T-helper 1 cell treated with Interleukin-12 subunit alpha and Interleukin-12 subunit beta and Interleukin-4 antibody, amounts not matched to agents 30 μg/mL and 1 μg/mL, for 36 hours (primary cell): Measurements from ENCODE around the gene KIFC1.
A peak's percentile ranks its signal among the peaks of the same experiment; 100 is the strongest.

Experiments used
- H3K27ac Mint-ChIP-seq: one replicate; pipeline ENCODE4 v1.8.0; 2021; ENCODE audit warnings: mild to moderate bottlenecking, mixed read lengths
- H3K27me3 Mint-ChIP-seq: one replicate; pipeline ENCODE4 v1.8.0; 2021; ENCODE audit warnings: low read depth, mixed read lengths
- H3K36me3 Mint-ChIP-seq: one replicate; pipeline ENCODE4 v1.8.0; 2021; ENCODE audit warnings: low read depth, mixed read lengths
- H3K4me1 Mint-ChIP-seq: one replicate; pipeline ENCODE4 v1.8.0; 2021; ENCODE audit warnings: low read depth, mixed read lengths
- H3K4me3 Mint-ChIP-seq: one replicate; pipeline ENCODE4 v1.8.0; 2021; ENCODE audit warnings: mild to moderate bottlenecking, moderate library complexity, mixed read lengths
- H3K9me3 Mint-ChIP-seq: one replicate; pipeline ENCODE4 v1.8.0; 2021; ENCODE audit warnings: mixed read lengths

The KIFC1 gene

DNA sequence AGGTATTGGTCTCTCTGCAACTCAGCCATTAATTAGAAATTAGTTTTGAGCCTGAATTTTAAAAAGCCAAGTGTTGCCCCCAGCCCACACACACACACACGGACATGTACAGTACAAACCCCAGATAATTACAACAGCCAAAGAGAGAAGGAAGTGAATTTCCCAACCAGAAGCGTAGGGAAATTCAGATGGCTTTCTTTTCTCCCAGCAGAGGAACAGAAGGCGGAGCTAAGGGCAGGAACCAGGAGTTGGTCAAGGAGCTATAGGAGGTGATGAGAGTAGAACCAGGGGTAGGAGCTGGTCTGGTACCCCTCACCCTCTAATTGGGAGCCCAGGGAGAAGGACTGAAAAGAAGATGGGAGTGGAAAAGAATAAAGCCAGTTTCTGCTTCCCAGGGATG, 58.8 kb downstream of the KIFC1 start:
- Mint-ChIP-seq H3K27ac (no peak overlapping the region), H3K4me1 (peaks cover 21% of the 10 kb centered on the region), H3K9me3 (no peaks in the 10 kb centered on the region), H3K27me3 (no peaks in the 10 kb centered on the region), H3K36me3 (peaks cover 28% of the 10 kb centered on the region), H3K4me3 (no peak overlapping the region)

- Mint-ChIP-seq H3K9me3 (no peaks in the 10 kb centered on the region), H3K36me3 (peaks cover 23% of the 10 kb centered on the region), H3K27me3 (no peaks in the 10 kb centered on the region), H3K27ac (no peak overlapping the region), H3K4me3 (no peak overlapping the region), H3K4me1 (peaks cover 20% of the 10 kb centered on the region)
Measured at GRCh38 chr6:33451606-33452005, 60.0 kb downstream of the KIFC1 start.

DNA sequence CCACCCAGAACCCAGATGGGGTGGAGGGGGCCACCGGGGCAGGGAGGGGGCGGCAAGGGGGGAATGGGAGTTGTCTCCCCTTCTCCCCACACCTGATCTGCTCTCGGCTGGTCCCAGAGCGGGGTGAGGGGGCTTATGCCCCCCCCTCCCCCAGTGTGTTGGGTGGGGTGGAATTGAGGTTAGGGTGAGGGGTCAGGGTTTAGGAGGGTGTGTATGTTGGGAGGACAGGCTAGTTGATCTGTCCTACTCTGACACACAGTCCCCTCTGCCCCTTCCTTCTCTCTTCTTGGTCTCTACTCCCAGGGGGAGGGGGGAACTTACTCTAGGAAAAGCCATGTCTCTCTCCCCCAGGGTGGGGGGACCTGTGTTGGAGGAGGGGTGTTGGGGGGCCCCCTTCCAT, 60.9 kb downstream of the KIFC1 start:
- Mint-ChIP-seq H3K9me3 (no peaks in the 10 kb centered on the region), H3K27me3 (no peaks in the 10 kb centered on the region), H3K27ac (no peak overlapping the region), H3K4me1 (peaks cover 20% of the 10 kb centered on the region), H3K36me3 (peaks cover 27% of the 10 kb centered on the region), H3K4me3 (no peak overlapping the region)

DNA sequence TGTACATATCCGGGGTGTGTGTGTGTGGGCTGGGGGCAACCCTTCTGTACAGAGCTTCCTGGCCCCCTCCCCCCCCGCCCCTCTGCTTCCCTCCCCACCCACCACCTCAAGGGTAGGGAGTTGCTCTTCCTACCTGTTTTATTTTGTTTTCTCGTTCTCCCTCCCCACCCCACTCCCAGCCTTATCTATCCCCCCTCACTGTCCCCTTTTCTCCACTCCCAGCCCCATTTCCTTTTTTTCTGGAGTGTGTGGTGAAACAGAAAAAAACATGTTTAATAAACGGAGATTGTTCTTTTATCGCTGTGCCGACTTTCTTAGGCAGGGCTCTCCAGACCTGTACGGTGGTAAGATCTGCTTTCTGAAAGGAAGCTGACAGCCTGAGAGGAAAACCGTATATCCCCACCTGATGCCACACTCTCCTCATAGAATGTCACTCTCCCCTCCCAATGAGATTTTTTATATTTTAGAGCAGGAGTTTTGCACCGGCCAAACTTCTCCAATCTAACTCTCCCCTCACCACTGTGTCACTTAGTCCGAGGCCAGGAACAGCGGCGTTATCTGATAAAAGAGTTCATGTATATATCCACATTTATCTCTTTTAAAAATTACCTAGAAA, 61.9 kb downstream of the KIFC1 start:
- H3K4me1 Mint-ChIP-seq = peaks cover 20% of the 10 kb centered on the region
- H3K9me3 Mint-ChIP-seq = no peaks in the 10 kb centered on the region
- no peaks in the 10 kb centered on the region for H3K27me3 Mint-ChIP-seq
- peak overlapping the region; percentile 93 for H3K4me3 Mint-ChIP-seq
- H3K36me3 Mint-ChIP-seq = peaks cover 22% of the 10 kb centered on the region
- peak overlapping the region; percentile 92 for H3K27ac Mint-ChIP-seq

DNA sequence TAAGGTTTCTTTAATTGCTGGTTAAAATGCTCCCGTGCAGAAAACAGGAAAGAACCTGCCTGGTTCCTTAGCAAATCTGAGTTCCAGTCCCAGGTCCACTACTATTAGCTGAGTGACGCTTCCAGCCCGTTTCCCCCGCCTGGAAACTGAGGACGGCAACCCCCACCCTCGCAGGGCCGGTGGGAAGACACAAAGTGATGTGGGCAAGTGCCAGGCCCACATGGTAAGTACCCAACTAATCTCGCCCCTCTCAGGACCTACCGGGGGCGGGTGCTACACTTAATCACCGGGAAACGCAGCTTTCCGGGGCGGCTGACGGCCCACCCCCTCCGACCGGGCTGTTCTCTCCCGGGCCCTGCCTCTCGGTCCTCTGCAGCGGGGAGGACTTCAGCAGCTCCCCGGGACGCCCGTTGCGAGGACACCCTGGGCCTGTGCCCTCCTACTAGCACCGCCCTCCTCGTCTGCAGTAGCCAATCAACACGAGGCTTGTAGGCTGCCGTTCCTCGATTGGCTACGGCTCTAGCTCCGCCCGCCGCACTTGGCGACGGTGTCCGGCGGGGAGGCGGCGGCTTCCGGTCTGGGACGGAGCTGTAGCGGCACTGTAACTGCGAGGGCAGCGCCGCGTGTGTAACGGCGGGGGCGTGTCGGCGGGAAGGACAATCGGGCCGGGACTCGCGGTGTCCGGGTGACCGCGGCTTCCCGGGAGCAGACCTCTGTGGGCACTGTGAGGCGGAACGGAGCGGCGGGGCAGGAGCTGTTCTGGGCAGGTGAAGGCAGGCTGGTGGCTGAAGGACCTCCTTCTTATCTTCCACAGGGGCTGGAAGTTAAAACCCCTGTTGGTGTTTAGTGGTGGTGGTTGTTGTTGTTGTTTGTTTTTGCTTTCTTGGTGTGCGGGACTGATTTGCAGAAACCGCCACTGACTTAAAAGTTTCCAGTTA, 62.7 kb downstream of the KIFC1 start, which contains the start of gene ZBTB9:
Gene ZBTB9 (plus strand): TSS at position 568 of the 938 bp plus-strand sequence. CDS start 525 bp downstream, outside the sequence.
- H3K36me3 Mint-ChIP-seq = peaks cover 16% of the 10 kb centered on the region
- H3K4me1 Mint-ChIP-seq = peaks cover 20% of the 10 kb centered on the region
- peak within 1 kb of the TSS; percentile 93 for H3K4me3 Mint-ChIP-seq
- no peaks in the 10 kb centered on the region for H3K9me3 Mint-ChIP-seq
- no peaks in the 10 kb centered on the region for H3K27me3 Mint-ChIP-seq
- H3K27ac Mint-ChIP-seq = peak within 1 kb of the TSS; percentile 92

DNA sequence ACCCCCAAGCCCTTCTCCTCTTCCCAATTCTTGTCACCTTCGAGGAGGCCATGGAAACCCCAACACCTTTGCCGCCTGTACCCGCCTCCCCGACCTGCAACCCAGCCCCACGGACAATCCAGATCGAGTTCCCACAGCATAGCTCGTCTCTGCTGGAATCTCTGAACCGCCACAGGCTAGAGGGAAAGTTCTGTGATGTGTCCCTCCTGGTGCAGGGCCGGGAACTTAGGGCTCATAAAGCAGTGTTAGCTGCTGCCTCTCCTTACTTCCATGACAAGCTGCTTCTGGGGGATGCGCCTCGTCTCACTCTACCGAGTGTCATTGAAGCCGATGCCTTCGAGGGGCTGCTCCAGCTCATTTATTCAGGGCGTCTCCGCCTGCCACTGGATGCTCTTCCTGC, 63.4 kb downstream of the KIFC1 start:
- Mint-ChIP-seq H3K27ac (peak overlapping the region; percentile 92), H3K9me3 (no peaks in the 10 kb centered on the region), H3K4me1 (peaks cover 20% of the 10 kb centered on the region), H3K36me3 (peaks cover 16% of the 10 kb centered on the region), H3K4me3 (peak overlapping the region; percentile 93), H3K27me3 (no peaks in the 10 kb centered on the region)

GRCh38 chr6:33456156-33456555, 64.5 kb downstream of the KIFC1 start:
- no peaks in the 10 kb centered on the region for H3K27me3 Mint-ChIP-seq
- peaks cover 12% of the 10 kb centered on the region for H3K36me3 Mint-ChIP-seq
- H3K4me3 Mint-ChIP-seq = no peak overlapping the region
- H3K27ac Mint-ChIP-seq = no peak overlapping the region
- no peaks in the 10 kb centered on the region for H3K9me3 Mint-ChIP-seq
- peaks cover 20% of the 10 kb centered on the region for H3K4me1 Mint-ChIP-seq

GRCh38 chr6:33458676-33459075, 67.1 kb downstream of the KIFC1 start:
- no peak overlapping the region for H3K27ac Mint-ChIP-seq
- peaks cover 9% of the 10 kb centered on the region for H3K27me3 Mint-ChIP-seq
- peaks cover 11% of the 10 kb centered on the region for H3K4me1 Mint-ChIP-seq
- H3K9me3 Mint-ChIP-seq = no peaks in the 10 kb centered on the region
- H3K4me3 Mint-ChIP-seq = no peak overlapping the region
- H3K36me3 Mint-ChIP-seq = peaks cover 12% of the 10 kb centered on the region

DNA sequence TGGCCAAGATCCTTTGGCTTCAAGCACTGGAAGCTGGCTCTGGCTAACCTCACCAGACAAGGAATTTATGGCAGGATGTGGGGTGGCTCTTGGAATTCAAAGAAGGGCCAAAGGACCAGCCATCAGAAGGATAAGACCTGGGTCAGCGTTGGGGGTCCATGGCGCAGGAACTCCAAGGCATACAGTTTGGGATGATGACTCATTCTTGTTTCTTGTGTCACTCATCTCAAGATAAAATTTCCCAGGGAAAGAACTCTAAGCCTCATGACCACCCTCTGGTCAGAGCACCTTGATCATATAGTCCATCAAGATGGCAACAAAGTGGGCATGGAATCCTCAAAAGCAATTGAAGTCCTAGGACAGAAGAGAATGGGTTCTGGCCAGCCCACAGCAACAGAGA, 67.6 kb downstream of the KIFC1 start:
- Mint-ChIP-seq H3K9me3 (no peaks in the 10 kb centered on the region), H3K27me3 (peaks cover 12% of the 10 kb centered on the region), H3K4me3 (no peak overlapping the region), H3K36me3 (peaks cover 12% of the 10 kb centered on the region), H3K27ac (no peak overlapping the region), H3K4me1 (peaks cover 10% of the 10 kb centered on the region)
